A549 (cell line): ENCODE data around the gene CCDC136. TPM values are rescaled to one million over a fixed set of nuclear protein-coding genes. Genes with fewer than 3 reads are reported as not detected.

ENCODE experiments used
- ATAC-seq, 2 experiments: fragments of 200-7000 bp in 1 of 2; fragments of >200 bp in 1 of 2; cut with Nextera tagmentation in 1 of 2; cut with Tn5 transposase in 1 of 2; 3 replicates each; pipeline versions ENCODE4 v1.8.0 to v1.9.1; 2018 to 2020; ENCODE audit warnings: mild to moderate bottlenecking in 1 of 2, moderate library complexity in 1 of 2
- CTCF ChIA-PET: fragments of 300-600 bp; sonication (Branson Sonifier 250); formaldehyde crosslinking; extraction: SDS; loops from one replicate; lab custom pipeline; 2021; ENCODE audit warnings: antibody characterized with exemption, inconsistent platforms; lab: Yijun Ruan, JAX
- POLR2A ChIA-PET: fragments of 350-600 bp; formaldehyde crosslinking; extraction: SDS; loops from one replicate; lab custom pipeline; 2021; ENCODE audit warnings: antibody characterized with exemption, inconsistent platforms; lab: Yijun Ruan, JAX
- DNase-seq, 2 experiments: peaks; one replicate each; pipeline versions ENCODE4 v3.0.0 to v3.0.0-alpha.2; 2011 to 2016; ENCODE audit warnings: low read depth in 1 of 2, low spot score in 1 of 2
- FAIRE-seq: peaks from 2 replicates; lab custom pipeline; 2011; peaks lifted over from hg19 to GRCh38; lab: Jason Lieb, UNC
- H3K27ac ChIP-seq, 2 experiments: fragments of >200 bp; sonication (Bioruptor Twin); formaldehyde crosslinking; 3 replicates each; pipeline ENCODE4 v1.5.1; 2016 to 2017
- H3K4me1 ChIP-seq: fragments of >200 bp; sonication (Bioruptor Twin); formaldehyde crosslinking; 3 replicates; pipeline ENCODE4 v1.6.1; 2016
- H3K4me2 ChIP-seq: fragments of >200 bp; sonication (Bioruptor Twin); formaldehyde crosslinking; 3 replicates; pipeline ENCODE4 v1.6.1; 2016
- H3K4me3 ChIP-seq: fragments of >200 bp; sonication (Bioruptor Twin); formaldehyde crosslinking; 3 replicates; pipeline ENCODE4 v1.5.1; 2016
- H3K9me3 ChIP-seq: fragments of >200 bp; sonication (Bioruptor Twin); formaldehyde crosslinking; 3 replicates; pipeline ENCODE4 v1.6.1; 2016
- ATOH8 ChIP-seq: fragments of 250-450 bp; sonication (Bioruptor Pico); IDR thresholded peaks from 2 replicates; pipeline ENCODE4 v1.5.0; 2020; ENCODE audit warnings: low read depth, mild to moderate bottlenecking, moderate library complexity
- BCL3 ChIP-seq: fragments of >200 bp; sonication (Bioruptor Twin); formaldehyde crosslinking; IDR thresholded peaks from 3 replicates; pipeline ENCODE4 v1.6.1; 2016
- CHD4 ChIP-seq: fragments of 200-600 bp; sonication (generic); IDR thresholded peaks from 2 replicates; pipeline ENCODE4 v1.6.1; 2016; ENCODE audit warnings: antibody characterized with exemption, mild to moderate bottlenecking, borderline replicate concordance
- EHMT2 ChIP-seq: fragments of 200-600 bp; sonication (generic); IDR thresholded peaks from 2 replicates; pipeline ENCODE4 v1.6.1; 2016; ENCODE audit warnings: antibody characterized with exemption, low read depth, mild to moderate bottlenecking, moderate library complexity
- FOSL2 ChIP-seq, 2 experiments: fragments of 450-650 bp in 1 of 2; fragments of >200 bp in 1 of 2; sonication (Bioruptor Twin) in 1 of 2; formaldehyde crosslinking; IDR thresholded peaks; 2 replicates each; pipeline versions ENCODE4 v1.5.0 to v1.6.1; 2016 to 2020; ENCODE audit warnings: mild to moderate bottlenecking in 1 of 2, moderate library complexity in 1 of 2
- FOXS1 ChIP-seq: fragments of 250-450 bp; sonication (Bioruptor Pico); IDR thresholded peaks from 2 replicates; pipeline ENCODE4 v1.5.0; 2020; ENCODE audit warnings: mild to moderate bottlenecking, moderate library complexity
- HOXB13 ChIP-seq: fragments of 250-450 bp; sonication (Bioruptor Pico); IDR thresholded peaks from 2 replicates; pipeline ENCODE4 v1.5.0; 2020; ENCODE audit warnings: low read depth, mild to moderate bottlenecking, moderate library complexity
- KDM1A ChIP-seq: fragments of 200-600 bp; sonication (generic); IDR thresholded peaks from 2 replicates; pipeline ENCODE4 v1.6.1; 2016; ENCODE audit warnings: low read depth, mild to moderate bottlenecking
- MAFK ChIP-seq: fragments of 450-650 bp; IDR thresholded peaks from 2 replicates; pipeline ENCODE4 v1.6.1; 2014; ENCODE audit not compliant: partially characterized antibody
- NFE2L2 ChIP-seq: fragments of 150-350 bp; conservative IDR thresholded peaks from 2 replicates; pipeline ENCODE4 v1.6.1; 2014; ENCODE audit warnings: low read length
- PHF8 ChIP-seq: fragments of 200-600 bp; sonication (generic); IDR thresholded peaks from 2 replicates; pipeline ENCODE4 v1.6.1; 2016; ENCODE audit warnings: low read depth, mild to moderate bottlenecking, antibody characterized with exemption, moderate library complexity, borderline replicate concordance
- RAD21 ChIP-seq, 2 experiments: fragments of >200 bp in 1 of 2; sonication (Bioruptor Twin) in 1 of 2; formaldehyde crosslinking in 1 of 2; IDR thresholded peaks in 1 of 2; conservative IDR thresholded peaks in 1 of 2; 2 replicates in 1 of 2; 3 replicates in 1 of 2; pipeline ENCODE4 v1.6.1; 2012 to 2018; ENCODE audit warnings: inconsistent platforms in 1 of 2
- RNF2 ChIP-seq: fragments of 200-600 bp; sonication (generic); IDR thresholded peaks from 2 replicates; pipeline ENCODE4 v1.6.1; 2016; ENCODE audit warnings: low read depth, mild to moderate bottlenecking, antibody characterized with exemption, moderate library complexity, borderline replicate concordance
- SMC3 ChIP-seq: fragments of >200 bp; sonication (Bioruptor Twin); formaldehyde crosslinking; IDR thresholded peaks from 3 replicates; pipeline ENCODE4 v1.6.1; 2018; ENCODE audit warnings: inconsistent platforms
- SREBF2 ChIP-seq: fragments of 450-650 bp; IDR thresholded peaks from 2 replicates; pipeline ENCODE4 v1.6.1; 2014; ENCODE audit warnings: mild to moderate bottlenecking, moderate library complexity
- TP53 ChIP-seq: fragments of 250-450 bp; sonication (Bioruptor Pico); IDR thresholded peaks from 2 replicates; pipeline ENCODE4 v1.5.0; 2021; ENCODE audit warnings: mild to moderate bottlenecking, moderate library complexity
- USF2 ChIP-seq: fragments of 450-650 bp; IDR thresholded peaks from 2 replicates; pipeline ENCODE4 v1.6.1; 2014; ENCODE audit warnings: antibody characterized with exemption
- ZFP36 ChIP-seq: fragments of 450-650 bp; IDR thresholded peaks from 2 replicates; pipeline ENCODE4 v1.6.1; 2014; ENCODE audit warnings: borderline replicate concordance; ENCODE audit not compliant: partially characterized antibody
- ZNF302 ChIP-seq: fragments of 250-450 bp; sonication (Bioruptor Pico); IDR thresholded peaks from 2 replicates; pipeline ENCODE4 v1.9.0; 2021; ENCODE audit warnings: inconsistent platforms, mild to moderate bottlenecking, moderate library complexity
- WGBS: methylation state at CpG from one replicate; pipeline ENCODE4 v1.1.6; 2017; ENCODE audit errors: missing lambda C conversion rate; 5-methylcytosine and 5-hydroxymethylcytosine counted together
- polyA plus RNA-seq, 4 experiments: library from polyadenylated mRNA; depleted of rRNA in 3 of 4; stranded (reverse); fragments of >200 nt; fragmentation: RNase III in 1 of 4; extraction: RNeasy Plus Mini Kit Qiagen cat#74134 plus additional on column Dnase treatment in 1 of 4; gene quantifications; 2 replicates in 3 of 4; 3 replicates in 1 of 4; pipeline ENCODE4 v1.2.3, GENCODE V29; 2011 to 2017

The CCDC136 gene
- polyA plus RNA-seq, 2 of the 4 experiments (the other 2 are of a cell fraction): 4.7 to 5.4 TPM

- FAIRE-seq: no peak
- Histone ChIP-seq H3K4me2 (no peak overlapping the region), H3K9me3 (no peaks in the 10 kb centered on the region), H3K27ac (no peak overlapping the region), H3K4me1 (no peaks in the 10 kb centered on the region), H3K4me3 (no peak overlapping the region)
- ChIA-PET POLR2A (no interaction called here), CTCF (interaction anchor here (1.6 to 4.0 kb wide), 2 partner anchors 34 to 38 kb away, joined by 5 to 11 read pairs; no protein-coding TSS in a partner anchor)
- 77% methylated on average over 14 of the region's 19 CpGs for WGBS
- no peak for DNase-seq
- ATAC-seq: no peak
- TF ChIP-seq FOXS1 (no peak), NFE2L2 (no peak), SREBF2 (no peak), KDM1A (no peak), MAFK (no peak)
Measured at GRCh38 chr7:128845987-128846386, 54.2 kb downstream of the CCDC136 start.

- no peak for ATAC-seq
- Histone ChIP-seq H3K4me1 (no peaks in the 10 kb centered on the region), H3K4me3 (no peak overlapping the region)
- POLR2A ChIA-PET: no interaction called here
- no peak for TF ChIP-seq TP53
- TF ChIP-seq ZFP36: no peak
- no peak for TF ChIP-seq SMC3
- no peak for TF ChIP-seq FOXS1
- TF ChIP-seq FOSL2 (IDR thresholded peaks at IDR 0.05): no peak
- TF ChIP-seq FOSL2 (CRISPR knock-in tag; IDR thresholded peaks at IDR 0.05): no peak
- TF ChIP-seq RAD21 (conservative IDR thresholded peaks at IDR 0.05 in 1 of 2, IDR thresholded peaks at IDR 0.05 in 1 of 2): no peak
- TF ChIP-seq, all 56 proteins: peak for 0
- H3K4me2 ChIP-seq: no peak overlapping the region
- no peak for FAIRE-seq
- CTCF ChIA-PET: interaction anchor here (1.6 to 4.0 kb wide), 3 partner anchors 13 to 37 kb away, joined by 5 to 11 read pairs (median 5); no protein-coding TSS in a partner anchor
- H3K9me3 ChIP-seq: no peaks in the 10 kb centered on the region
- no peak overlapping the region for H3K27ac ChIP-seq
- DNase-seq: no peak
- WGBS: 86% methylated on average over 14 of the region's 14 CpGs
Measured at GRCh38 chr7:128846781-128847444, 55.1 kb downstream of the CCDC136 start.

- FAIRE-seq (no peak), DNase-seq (no peak), ATAC-seq (0 out of 6 replicates have a peak, but pooled peaks of 1 of the 2 experiments have one; percentile 7)
- no peaks in the 10 kb centered on the region for H3K4me1 ChIP-seq
- POLR2A ChIA-PET: no interaction called here
- no peak overlapping the region for H3K4me2 ChIP-seq
- H3K27ac ChIP-seq: no peak overlapping the region
- 72% methylated on average over 13 of the region's 17 CpGs for WGBS
- TF ChIP-seq BCL3 (no peak), RAD21 (conservative IDR thresholded peaks at IDR 0.05 in 1 of 2, IDR thresholded peaks at IDR 0.05 in 1 of 2) (no peak), USF2 (no peak), ZNF302 (CRISPR knock-in tag) (no peak), ATOH8 (CRISPR knock-in tag) (no peak), CHD4 (no peak), TP53 (no peak), PHF8 (no peak), EHMT2 (no peak), ZFP36 (no peak), HOXB13 (CRISPR knock-in tag) (no peak), RNF2 (no peak)
- TF ChIP-seq, all 56 proteins: peak for 0
- H3K4me3 ChIP-seq: no peak overlapping the region
- CTCF ChIA-PET: interaction anchor here (1.7 to 4.0 kb wide), 2 partner anchors 12 to 32 kb away, joined by 5 to 11 read pairs; no protein-coding TSS in a partner anchor
- H3K9me3 ChIP-seq: no peaks in the 10 kb centered on the region
Measured at GRCh38 chr7:128847721-128848211, 56.0 kb downstream of the CCDC136 start.
